K562 (cell line): ENCODE data around the gene RBM45. TPM values are rescaled to one million over a fixed set of nuclear protein-coding genes. Genes with fewer than 3 reads are reported as not detected.

Experiments
- ATAC-seq: fragments of 200-7000 bp; cut with Tn5 transposase; 3 replicates; pipeline ENCODE4 v1.9.1; 2020; ENCODE audit warnings: moderate library complexity
- BruUV-seq: library from RNA; stranded (reverse); fragments of 400-500 nt; replicated peaks from 2 replicates; lab custom pipeline; 2021; lab: Mats Ljungman, UMichigan
- CTCF ChIA-PET: fragments of 300-600 bp; formaldehyde crosslinking; extraction: SDS; loops from one replicate; lab custom pipeline; 2021; ENCODE audit warnings: low intra/inter-chr PET ratio; lab: Yijun Ruan, JAX
- POLR2A ChIA-PET: fragments of 300-600, 350-650 bp; sonication (Branson Sonifier 250); formaldehyde crosslinking; extraction: SDS; loops from one replicate; lab custom pipeline; 2021; ENCODE audit warnings: antibody characterized with exemption, inconsistent platforms; lab: Yijun Ruan, JAX
- DNase-seq, 4 experiments: peaks; one replicate each; pipeline versions ENCODE4 v3.0.0 to v3.0.0-alpha.2; 2011 to 2018; ENCODE audit warnings: low spot score in 3 of 4, mixed read lengths in 3 of 4; ENCODE audit errors: extremely low read depth in 1 of 4
- FAIRE-seq: peaks from 2 replicates; lab custom pipeline; 2011; peaks lifted over from hg19 to GRCh38; lab: Jason Lieb, UNC
- H2AFZ ChIP-seq: 2 replicates; pipeline ENCODE4 v1.6.0; 2011; ENCODE audit warnings: low read depth, low read length, control low read depth, inconsistent platforms
- H3K27ac ChIP-seq: fragments of 200-600 bp; 3 replicates; pipeline ENCODE4 v1.8.0; 2011; ENCODE audit warnings: low read depth, mild to moderate bottlenecking, control low read depth, inconsistent platforms, low read length, moderate library complexity, mixed read lengths; ENCODE audit errors: extremely low read depth
- H3K27me3 ChIP-seq, 2 experiments: fragments of 300-600 bp in 1 of 2; 2 replicates in 1 of 2; 3 replicates in 1 of 2; pipeline versions ENCODE4 v1.6.0 to v1.8.0; 2011; ENCODE audit warnings: inconsistent platforms in 2 of 2, low read length in 2 of 2, mild to moderate bottlenecking in 1 of 2, mixed read lengths in 1 of 2, moderate library complexity in 1 of 2; ENCODE audit not compliant: control insufficient read depth in 2 of 2, insufficient read depth in 2 of 2
- H3K36me3 ChIP-seq: fragments of 300-600 bp; 3 replicates; pipeline ENCODE4 v1.8.0; 2011; ENCODE audit warnings: mild to moderate bottlenecking, low read length, inconsistent platforms; ENCODE audit not compliant: control insufficient read depth, insufficient read depth
- H3K4me1 ChIP-seq, 2 experiments: fragments of 200-600 bp in 1 of 2; replicated peaks in 1 of 2; 2 replicates in 1 of 2; 3 replicates in 1 of 2; pipeline versions ENCODE4 v1.5.1 to v1.8.0; 2011; ENCODE audit warnings: inconsistent platforms in 2 of 2, low read length in 2 of 2, mild to moderate bottlenecking in 1 of 2, mixed read lengths in 1 of 2, moderate library complexity in 1 of 2; ENCODE audit not compliant: control insufficient read depth in 2 of 2, insufficient read depth in 2 of 2
- H3K4me2 ChIP-seq: 2 replicates; pipeline ENCODE4 v1.6.1; 2011; ENCODE audit warnings: low read length, control low read depth, inconsistent platforms, mixed read lengths; ENCODE audit not compliant: insufficient read depth
- H3K4me3 ChIP-seq: fragments of 200-600 bp; sonication (generic), shearing (Covaris generic); 2 replicates; pipeline ENCODE4 v1.5.1; 2016; ENCODE audit warnings: control low read depth, inconsistent platforms
- H3K79me2 ChIP-seq: fragments of 200-600 bp; 3 replicates; pipeline ENCODE4 v1.8.0; 2011; ENCODE audit warnings: low read length, inconsistent platforms; ENCODE audit not compliant: control insufficient read depth, insufficient read depth
- H3K9ac ChIP-seq, 2 experiments: 2 replicates each; pipeline versions ENCODE4 v1.6.0 to v1.6.1; 2011; ENCODE audit warnings: low read depth in 2 of 2, low read length in 2 of 2, control low read depth in 1 of 2, inconsistent platforms in 1 of 2, mild to moderate bottlenecking in 1 of 2, mixed read lengths in 1 of 2; ENCODE audit not compliant: insufficient read depth in 1 of 2
- H3K9me1 ChIP-seq: one replicate; pipeline ENCODE4 v1.6.0; 2011; ENCODE audit warnings: inconsistent platforms, mild to moderate bottlenecking, low read length, moderate library complexity; ENCODE audit not compliant: control insufficient read depth, insufficient read depth
- H3K9me3 ChIP-seq: replicated peaks from 2 replicates; pipeline ENCODE4 v1.5.1; 2011; ENCODE audit warnings: low read depth, low read length, inconsistent platforms; ENCODE audit not compliant: control insufficient read depth, insufficient read depth
- H4K20me1 ChIP-seq: replicated peaks from 2 replicates; pipeline ENCODE4 v1.6.1; 2011; ENCODE audit warnings: low read length, inconsistent platforms, mixed read lengths; ENCODE audit not compliant: control insufficient read depth, insufficient read depth
- ADNP ChIP-seq: fragments of 200-800 bp; sonication (Bioruptor generic); IDR thresholded peaks from 2 replicates; pipeline ENCODE4 v1.6.1; 2016; ENCODE audit warnings: missing genetic modification characterization, missing compliant biosample characterization
- ASH1L ChIP-seq: fragments of 450-650 bp; IDR thresholded peaks from 2 replicates; pipeline ENCODE4 v1.6.1; 2018; ENCODE audit warnings: borderline replicate concordance, mild to moderate bottlenecking, low read depth; ENCODE audit not compliant: partially characterized antibody
- BCOR ChIP-seq: fragments of 450-650 bp; IDR thresholded peaks from 2 replicates; pipeline ENCODE4 v1.6.1; 2016
- CBX1 ChIP-seq: sonication (generic); IDR thresholded peaks from 2 replicates; pipeline ENCODE4 v1.6.1; 2016; ENCODE audit warnings: antibody characterized with exemption, low read depth, mild to moderate bottlenecking
- CBX2 ChIP-seq: fragments of 200-600 bp; sonication (generic); IDR thresholded peaks from one replicate; pipeline ENCODE4 v1.6.1; 2012; ENCODE audit warnings: mild to moderate bottlenecking, low read length, inconsistent platforms; ENCODE audit not compliant: insufficient read depth, poor library complexity, severe bottlenecking
- CC2D1A ChIP-seq: fragments of 450-650 bp; IDR thresholded peaks from 2 replicates; pipeline ENCODE4 v1.6.1; 2017; ENCODE audit warnings: mild to moderate bottlenecking
- ETS2 ChIP-seq: IDR thresholded peaks from 2 replicates; pipeline ENCODE4 v1.6.1; 2016; ENCODE audit warnings: borderline replicate concordance, missing genetic modification characterization, mild to moderate bottlenecking, moderate library complexity, missing compliant biosample characterization; ENCODE audit not compliant: poor library complexity, severe bottlenecking
- HDGF ChIP-seq: fragments of 450-650 bp; IDR thresholded peaks from 2 replicates; pipeline ENCODE4 v1.6.1; 2016
- HES1 ChIP-seq: fragments of 450-650 bp; IDR thresholded peaks from 2 replicates; pipeline ENCODE4 v1.6.1; 2016; ENCODE audit warnings: low read depth, mild to moderate bottlenecking, moderate library complexity
- ID3 ChIP-seq, 2 experiments: fragments of 250-450 bp in 1 of 2; fragments of 450-650 bp in 1 of 2; sonication (Bioruptor Pico) in 1 of 2; IDR thresholded peaks; 2 replicates each; pipeline versions ENCODE4 v1.6.1 to v1.8.0; 2016 to 2021; ENCODE audit warnings: mild to moderate bottlenecking in 2 of 2, moderate library complexity in 2 of 2, missing compliant biosample characterization in 1 of 2, missing genetic modification characterization in 1 of 2
- NCOR1 ChIP-seq: fragments of 450-650 bp; IDR thresholded peaks from 2 replicates; pipeline ENCODE4 v1.6.1; 2016; ENCODE audit warnings: mild to moderate bottlenecking, moderate library complexity
- RBM25 ChIP-seq: fragments of 200-400 bp; formaldehyde crosslinking; IDR thresholded peaks from 2 replicates; pipeline ENCODE4 v1.6.1; 2018; ENCODE audit warnings: low read length, low read depth, moderate library complexity; ENCODE audit not compliant: severe bottlenecking
- STAG1 ChIP-seq: sonication (generic); formaldehyde crosslinking; IDR thresholded peaks from 2 replicates; pipeline ENCODE4 v1.5.0; 2020; ENCODE audit warnings: missing genetic modification reagents, borderline replicate concordance
- TCF3 ChIP-seq: sonication (generic); formaldehyde crosslinking; IDR thresholded peaks from 2 replicates; pipeline ENCODE4 v1.4.0; 2020; ENCODE audit warnings: mild to moderate bottlenecking, missing genetic modification reagents
- ZBTB5 ChIP-seq: fragments of 450-650 bp; IDR thresholded peaks from 2 replicates; pipeline ENCODE4 v1.6.1; 2017; ENCODE audit warnings: antibody characterized with exemption
- ZNF316 ChIP-seq: fragments of 450-650 bp; IDR thresholded peaks from 2 replicates; pipeline ENCODE4 v1.6.1; 2016
- ZNF395 ChIP-seq: fragments of 200-800 bp; sonication (Bioruptor generic); IDR thresholded peaks from 2 replicates; pipeline ENCODE4 v1.6.1; 2017; ENCODE audit warnings: missing genetic modification characterization, missing compliant biosample characterization
- ZNF699 ChIP-seq: fragments of 250-450 bp; sonication (Bioruptor Pico); IDR thresholded peaks from 2 replicates; pipeline ENCODE4 v1.8.0; 2021; ENCODE audit warnings: mild to moderate bottlenecking, moderate library complexity; ENCODE audit not compliant: insufficient replicate concordance
- WGBS: fragments of 100-300 bp; shearing (Covaris generic); methylation state at CpG from one replicate; pipeline ENCODE4 v1.1.6; 2016; ENCODE audit warnings: low coverage, mixed read lengths; ENCODE audit not compliant: insufficient coverage; ENCODE audit errors: missing lambda C conversion rate; 5-methylcytosine and 5-hydroxymethylcytosine counted together
- in situ Hi-C: fragments of 300-500 bp; cut with MboI; formaldehyde crosslinking; loops from 4 replicates; pipeline ENCODE4 v1.15.0; 2018; ENCODE audit warnings: inconsistent platforms, mixed read lengths
- intact Hi-C: fragments of 100-400 bp; cut with micrococcal nuclease; formaldehyde crosslinking; loops from 2 replicates; pipeline ENCODE4 v1.14.2; 2022
- polyA plus RNA-seq, 8 experiments: library from polyadenylated mRNA; depleted of rRNA in 4 of 8; stranded (reverse) in 5 of 8; unstranded in 3 of 8; fragments of >200 nt; fragmentation: Nextera tagmentation in 2 of 8; fragmentation: Illumina TruSeq in 1 of 8; extraction: Ambion mirVana in 2 of 8; extraction: Trizol in 1 of 8; gene quantifications; 2 replicates each; pipeline versions ENCODE4 v1.2.1 to v1.2.3, GENCODE V29; 2011 to 2014; ENCODE audit warnings: inconsistent platforms in 1 of 8, missing spikeins in 1 of 8
- total RNA-seq, 7 experiments: library from RNA; depleted of rRNA in 6 of 7; stranded (reverse); fragments of >200 nt in 6 of 7; fragmentation: Illumina TruSeq in 2 of 7; extraction: Trizol in 2 of 7; gene quantifications; 2 replicates each; pipeline versions ENCODE4 v1.2.1 to v1.2.3, GENCODE V29; 2011 to 2021; ENCODE audit warnings: low replicate concordance in 1 of 7

The RBM45 gene
- total and polyA plus RNA-seq, 9 of the 15 experiments (the other 6 are each of a cell fraction or from before 2014, with no cell fraction given): 6.7 to 22.0 (median 15.0) TPM

GRCh38 chr2:178068823-178069454 is 43.3 kb upstream of the RBM45 start:
- Histone ChIP-seq H3K4me1 (peaks cover 27 to 40% of the 10 kb centered on the region in 2 experiments), H3K79me2 (0 out of 3 replicates have a peak, but pooled peaks cover 3% of the 10 kb centered on the region), H3K9me3 (no peaks in the 10 kb centered on the region), H4K20me1 (no peaks in the 10 kb centered on the region), H3K27ac (no peak overlapping the region), H3K4me2 (no peak overlapping the region), H3K9me1 (no peaks in the 10 kb centered on the region), H2AFZ (no peak overlapping the region), H3K9ac (no peak overlapping the region), H3K27me3 (no peaks in the 10 kb centered on the region), H3K36me3 (no peaks in the 10 kb centered on the region), H3K4me3 (no peak overlapping the region)
- ChIA-PET CTCF (no interaction called here), POLR2A (interaction anchor here (0.6 kb wide), 2 partner anchors 11 to 173 kb away, joined by 3 to 4 read pairs; no protein-coding TSS in a partner anchor)
- no TSS peak for BruUV-seq
- ATAC-seq (no peak), DNase-seq (no peak), FAIRE-seq (no peak)
- in situ Hi-C loops: no loop called here
- WGBS: 92% methylated on average over 1 of the region's 1 CpG
- intact Hi-C loops: loop anchor here (1.0 kb wide), 2 partner anchors 86 to 163 kb away; no protein-coding TSS in a partner anchor
- no peak for TF ChIP-seq ID3 (CRISPR knock-in tag; IDR thresholded peaks at IDR 0.05)
- no peak for TF ChIP-seq ID3 (tag; IDR thresholded peaks at IDR 0.05)
- no peak for TF ChIP-seq ETS2
- TF ChIP-seq TCF3 (CRISPR knock-in tag): no peak
- no peak for TF ChIP-seq ZBTB5
- TF ChIP-seq ZNF699 (CRISPR knock-in tag): no peak
- TF ChIP-seq RBM25: peak; percentile 93
- TF ChIP-seq ZNF395 (CRISPR knock-in tag): no peak
- TF ChIP-seq ZNF316: peak; percentile 83
- TF ChIP-seq NCOR1: no peak
- no peak for TF ChIP-seq HDGF
- TF ChIP-seq CBX1: no peak
- TF ChIP-seq CC2D1A: no peak
- TF ChIP-seq STAG1 (CRISPR knock-in tag): no peak
- TF ChIP-seq BCOR: peak; percentile 66; the same call in 1 of the 2 replicates
- no peak for TF ChIP-seq CBX2
- TF ChIP-seq ADNP (tag): peak; percentile 81
- TF ChIP-seq HES1: no peak
- no peak for TF ChIP-seq ASH1L
